Fibroblast of lung (primary cell): ENCODE data around the gene ADNP2. TPM values are rescaled to one million over a fixed set of nuclear protein-coding genes. Genes with fewer than 3 reads are reported as not detected.

Source experiments
- DNase-seq, 2 donors: peaks; one replicate each; pipeline versions ENCODE4 v3.0.0 to v3.0.0-alpha.2; 2010; ENCODE audit warnings: low read depth in 2 of 2
- H2AFZ ChIP-seq: 2 replicates; pipeline ENCODE4 v1.5.1; 2012; ENCODE audit warnings: low read length, control low read depth, inconsistent platforms
- H3K27ac ChIP-seq: 2 replicates; pipeline ENCODE4 v1.5.1; 2011; ENCODE audit warnings: low read length, control low read depth; ENCODE audit not compliant: insufficient read depth
- H3K27me3 ChIP-seq: 2 replicates; pipeline ENCODE4 v1.5.1; 2011; ENCODE audit warnings: mild to moderate bottlenecking, low read length; ENCODE audit not compliant: control insufficient read depth, insufficient read depth
- H3K36me3 ChIP-seq: 2 replicates; pipeline ENCODE4 v1.5.1; 2011; ENCODE audit warnings: low read length; ENCODE audit not compliant: control insufficient read depth, insufficient read depth
- H3K4me1 ChIP-seq: 2 replicates; pipeline ENCODE4 v1.5.1; 2011; ENCODE audit warnings: low read length; ENCODE audit not compliant: control insufficient read depth, insufficient read depth; ENCODE audit errors: extremely low read depth
- H3K4me2 ChIP-seq: 2 replicates; pipeline ENCODE4 v1.5.1; 2011; ENCODE audit warnings: low read length, control low read depth; ENCODE audit not compliant: insufficient read depth; ENCODE audit errors: extremely low read depth
- H3K4me3 ChIP-seq, 4 experiments: fragments of 200-600 bp in 1 of 4; sonication (generic) in 1 of 4; replicated peaks in 1 of 4; 2 replicates each; pipeline ENCODE4 v1.5.1; 2011 to 2016; ENCODE audit warnings: low read length in 4 of 4, low read depth in 3 of 4, mild to moderate bottlenecking in 3 of 4, control low read depth in 2 of 4, inconsistent platforms in 1 of 4, mixed read lengths in 1 of 4; ENCODE audit not compliant: insufficient read depth in 1 of 4; ENCODE audit errors: control extremely low read depth in 1 of 4
- H3K79me2 ChIP-seq: 2 replicates; pipeline ENCODE4 v1.5.1; 2012; ENCODE audit warnings: mild to moderate bottlenecking, low read length, inconsistent platforms; ENCODE audit not compliant: control insufficient read depth, insufficient read depth
- H3K9ac ChIP-seq: 2 replicates; pipeline ENCODE4 v1.5.1; 2011; ENCODE audit warnings: mild to moderate bottlenecking, low read length, control low read depth; ENCODE audit not compliant: insufficient read depth
- H3K9me3 ChIP-seq: 2 replicates; pipeline ENCODE4 v1.5.1; 2012; ENCODE audit warnings: low read depth, low read length; ENCODE audit not compliant: control insufficient read depth, insufficient read depth
- H4K20me1 ChIP-seq: 2 replicates; pipeline ENCODE4 v1.5.1; 2011; ENCODE audit warnings: low read length; ENCODE audit not compliant: control insufficient read depth, insufficient read depth; ENCODE audit errors: extremely low read depth
- CTCF ChIP-seq, 2 donors: IDR thresholded peaks in 1 of 2; conservative IDR thresholded peaks in 1 of 2; 1 replicate in 1 of 2; 2 replicates in 1 of 2; pipeline ENCODE4 v1.5.1; 2011 to 2012; ENCODE audit warnings: low read length in 2 of 2, control low read depth in 1 of 2, inconsistent platforms in 1 of 2, low read depth in 1 of 2, mild to moderate bottlenecking in 1 of 2
- EZH2 ChIP-seq: IDR thresholded peaks from 2 replicates; pipeline ENCODE4 v1.5.1; 2012; ENCODE audit warnings: low read length, control low read depth, mild to moderate bottlenecking; ENCODE audit errors: missing control alignments
- polyA plus RNA-seq, 2 donors: library from polyadenylated mRNA; depleted of rRNA in 1 of 2; stranded (reverse) in 1 of 2; unstranded in 1 of 2; fragments of >200 nt; gene quantifications; 2 replicates each; pipeline ENCODE4 v1.2.1, GENCODE V29; 2011 to 2012; ENCODE audit warnings: missing spikeins in 1 of 2
- total RNA-seq: library from RNA; depleted of rRNA; stranded (reverse); fragments of >200 nt; gene quantifications from 2 replicates; pipeline ENCODE4 v1.2.1, GENCODE V29; 2014

Gene ADNP2
- total and polyA plus RNA-seq, 2 donors (not counting 1 experiment from before 2014, with no cell fraction given), result 9.4 to 17.3 TPM

- TF ChIP-seq EZH2, result no peak
- TF ChIP-seq CTCF (conservative IDR thresholded peaks at IDR 0.05 in 1 of 2, IDR thresholded peaks at IDR 0.05 in 1 of 2; ENCODE audit: low read depth in 1 of 2, low read length in 2 of 2), result no peak
- Histone ChIP-seq H3K4me1 (no peaks in the 10 kb centered on the region), H3K79me2 (peaks cover 3% of the 10 kb centered on the region), H2AFZ (no peak overlapping the region), H3K4me3 (no peak overlapping the region), H3K27ac (no peak overlapping the region), H3K27me3 (no peaks in the 10 kb centered on the region), H3K36me3 (peaks cover 20% of the 10 kb centered on the region), H4K20me1 (no peaks in the 10 kb centered on the region), H3K9me3 (no peaks in the 10 kb centered on the region), H3K4me2 (no peak overlapping the region), H3K9ac (no peak overlapping the region)
- no peak for DNase-seq
Measured at GRCh38 chr18:80136679-80137078, 27.6 kb downstream of the ADNP2 start.

DNA sequence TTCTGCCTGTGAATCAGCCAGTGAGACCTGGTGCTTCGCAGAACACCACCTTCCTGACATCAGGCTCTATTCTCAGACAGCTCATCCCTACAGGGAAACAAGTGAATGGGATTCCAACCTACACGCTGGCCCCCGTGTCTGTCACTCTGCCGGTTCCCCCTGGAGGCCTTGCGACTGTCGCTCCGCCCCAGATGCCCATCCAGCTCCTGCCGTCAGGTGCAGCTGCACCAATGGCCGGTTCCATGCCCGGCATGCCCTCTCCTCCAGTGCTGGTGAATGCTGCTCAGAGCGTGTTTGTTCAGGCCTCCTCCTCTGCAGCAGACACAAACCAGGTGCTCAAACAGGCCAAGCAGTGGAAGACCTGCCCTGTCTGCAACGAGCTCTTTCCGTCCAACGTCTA lies 28.1 kb downstream of the ADNP2 start:
- TF ChIP-seq CTCF (conservative IDR thresholded peaks at IDR 0.05 in 1 of 2, IDR thresholded peaks at IDR 0.05 in 1 of 2; ENCODE audit: low read depth in 1 of 2, low read length in 2 of 2) (no peak), EZH2 (no peak)

DNA sequence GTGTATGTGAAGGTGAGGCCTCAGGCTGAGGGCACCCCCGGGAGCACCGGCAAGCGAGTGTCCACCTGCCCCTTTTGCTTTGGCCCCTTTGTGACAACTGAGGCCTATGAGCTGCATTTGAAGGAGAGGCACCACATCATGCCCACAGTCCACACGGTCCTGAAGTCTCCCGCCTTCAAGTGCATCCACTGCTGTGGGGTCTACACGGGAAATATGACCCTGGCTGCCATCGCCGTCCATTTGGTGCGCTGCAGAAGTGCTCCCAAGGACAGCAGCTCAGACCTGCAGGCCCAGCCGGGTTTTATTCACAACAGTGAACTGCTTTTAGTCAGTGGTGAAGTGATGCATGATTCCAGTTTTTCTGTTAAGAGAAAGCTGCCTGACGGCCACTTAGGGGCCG lies 28.9 kb downstream of the ADNP2 start:
- Histone ChIP-seq H2AFZ (no peak overlapping the region), H3K4me1 (no peaks in the 10 kb centered on the region), H3K36me3 (peaks cover 20% of the 10 kb centered on the region), H3K9me3 (no peaks in the 10 kb centered on the region), H3K4me2 (no peak overlapping the region), H3K9ac (no peak overlapping the region), H3K79me2 (no peaks in the 10 kb centered on the region), H4K20me1 (no peaks in the 10 kb centered on the region), H3K27ac (no peak overlapping the region), H3K27me3 (no peaks in the 10 kb centered on the region), H3K4me3 (no peak overlapping the region)
- no peak for DNase-seq
- no peak for TF ChIP-seq CTCF (conservative IDR thresholded peaks at IDR 0.05 in 1 of 2, IDR thresholded peaks at IDR 0.05 in 1 of 2; ENCODE audit: low read depth in 1 of 2, low read length in 2 of 2)
- TF ChIP-seq EZH2, result no peak

More for the DNA sequence above, 28.1 kb downstream of the ADNP2 start:
- Histone ChIP-seq H3K4me2 (no peak overlapping the region), H3K9ac (no peak overlapping the region), H3K4me1 (no peaks in the 10 kb centered on the region), H4K20me1 (no peaks in the 10 kb centered on the region), H3K9me3 (no peaks in the 10 kb centered on the region), H3K79me2 (peaks cover 3% of the 10 kb centered on the region), H3K27me3 (no peaks in the 10 kb centered on the region), H3K27ac (no peak overlapping the region), H3K36me3 (peaks cover 20% of the 10 kb centered on the region), H3K4me3 (no peak overlapping the region), H2AFZ (no peak overlapping the region)
- no peak for DNase-seq
